Upper lobe of left lung (tissue), 6 donors: ENCODE measurements around the gene DUOXA1. TPM values are rescaled to one million over a fixed set of nuclear protein-coding genes. Genes with fewer than 3 reads are reported as not detected.

Experiments used
- ATAC-seq, 2 donors: fragments of 200-7000 bp; cut with Tn5 transposase; one replicate each; pipeline ENCODE4 v1.9.1; 2022; ENCODE audit warnings: mild to moderate bottlenecking in 2 of 2, moderate library complexity in 2 of 2; ENCODE audit not compliant: low FRiP score in 2 of 2
- DNase-seq, 2 donors: peaks; one replicate each; pipeline ENCODE4 v3.0.0-alpha.2; 2019 to 2020
- H3K27ac ChIP-seq, 4 donors: fragments of 200-600 bp; sonication (generic); one replicate each; pipeline ENCODE4 v1.5.1; 2016 to 2019
- H3K27me3 ChIP-seq, 4 donors: fragments of 200-600 bp; sonication (generic); one replicate each; pipeline ENCODE4 v1.5.1; 2017 to 2019
- H3K36me3 ChIP-seq, 4 donors: fragments of 200-600 bp; sonication (generic); one replicate each; pipeline ENCODE4 v1.5.1; 2016 to 2019
- H3K4me1 ChIP-seq, 4 donors: fragments of 200-600 bp; sonication (generic); one replicate each; pipeline ENCODE4 v1.5.1; 2018 to 2019
- H3K4me3 ChIP-seq, 4 donors: fragments of 200-600 bp; sonication (generic); one replicate each; pipeline ENCODE4 v1.5.1; 2017 to 2019; ENCODE audit warnings: mild to moderate bottlenecking in 2 of 4, moderate library complexity in 1 of 4
- H3K9me3 ChIP-seq, 4 donors: fragments of 200-600 bp; sonication (generic); one replicate each; pipeline ENCODE4 v1.5.1; 2018 to 2019
- CTCF ChIP-seq, 6 experiments: fragments of 450-650 bp in 4 of 6; fragments of 200-600 bp in 2 of 6; sonication (generic) in 2 of 6; IDR thresholded peaks; one replicate each; pipeline ENCODE4 v1.5.1; 2016 to 2019; ENCODE audit warnings: antibody characterized with exemption in 6 of 6
- EP300 ChIP-seq, 4 donors: sonication (generic); formaldehyde crosslinking; IDR thresholded peaks; one replicate each; pipeline ENCODE4 v1.5.1; 2017; ENCODE audit warnings: antibody characterized with exemption in 4 of 4, control low read depth in 2 of 4
- POLR2A ChIP-seq, 4 donors: fragments of 450-650 bp; IDR thresholded peaks; one replicate each; pipeline ENCODE4 v1.5.1; 2016 to 2017; ENCODE audit warnings: antibody characterized with exemption in 4 of 4, mild to moderate bottlenecking in 2 of 4
- POLR2AphosphoS5 ChIP-seq, 2 donors: sonication (generic); formaldehyde crosslinking; IDR thresholded peaks; one replicate each; pipeline ENCODE4 v1.5.1; 2017; ENCODE audit warnings: antibody characterized with exemption in 2 of 2
- WGBS, 2 donors: methylation state at CpG; one replicate each; pipeline ENCODE4 v1.1.5; 2017 to 2018; 5-methylcytosine and 5-hydroxymethylcytosine counted together
- total RNA-seq, 6 donors: library from RNA; depleted of rRNA in 4 of 6; stranded (reverse); fragments of >200 nt in 4 of 6; gene quantifications; one replicate each; pipeline versions ENCODE4 v1.1.0 to v1.2.1, GENCODE V29; 2016 to 2021
- donor health status: DM: no; HTN: no; CAD: no; lungs with moderate emphysema.
- donor health status: DM: no; HTN: yes; CAD: no; lungs with severe emphysema.

The DUOXA1 gene
- total RNA-seq, 6 donors from 2014 or later, result 84.2 to 530 (median 181) TPM

DNA sequence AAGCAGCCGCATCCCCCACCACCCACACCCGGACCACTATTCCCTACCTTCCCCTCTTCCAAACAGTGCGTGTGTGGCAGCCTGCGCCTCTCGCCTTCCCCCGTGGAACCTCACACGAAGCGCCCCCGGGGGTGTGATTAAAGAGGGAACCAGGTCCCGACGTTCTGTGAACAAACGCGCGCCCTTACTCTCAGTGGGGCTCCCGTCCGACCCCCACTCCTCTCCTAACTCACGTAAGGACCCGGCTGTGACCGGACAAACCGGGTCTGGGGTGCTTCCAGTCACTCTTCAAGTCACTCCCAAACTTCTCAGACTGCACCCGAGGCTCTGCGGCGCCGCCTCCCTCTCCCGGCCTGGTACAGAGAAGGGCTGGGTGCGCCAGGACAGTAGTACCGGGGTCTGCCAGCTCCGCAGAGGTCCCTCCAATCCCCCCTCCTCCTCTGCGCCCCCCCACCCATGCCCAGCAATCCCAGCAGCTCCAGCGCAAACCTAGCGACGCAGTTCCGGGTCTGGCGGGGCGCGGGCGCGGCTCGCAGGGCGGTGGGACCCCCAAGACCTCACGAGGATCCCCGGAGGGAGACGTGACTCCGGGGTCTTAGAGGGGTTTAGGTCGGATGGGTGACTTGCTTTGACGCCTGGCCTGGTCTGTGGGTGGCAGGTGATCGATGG, 574 bp downstream of the DUOXA1 start:
- ATAC-seq (peak; percentile 36 to 61), DNase-seq (peak in 1 of 2 donors; percentile 83)
- Histone ChIP-seq H3K9me3 (no peaks in the 10 kb centered on the region), H3K36me3 (no peaks in the 10 kb centered on the region), H3K27me3 (peaks cover 0 to 17% (median 4%) of the 10 kb centered on the region in 4 donors), H3K4me3 (peak overlapping the region in 3 of 4 donors; percentile 53 to 58 (median 55)), H3K27ac (peak overlapping the region; percentile 65 to 91 (median 82)), H3K4me1 (peaks cover 4 to 41% (median 15%) of the 10 kb centered on the region in 4 donors)
- 9 to 17% methylated on average over 20 to 29 of the region's 47 CpGs for WGBS, 2 donors
- no peak for TF ChIP-seq EP300 (IDR thresholded peaks at IDR 0.05)
- no peak for TF ChIP-seq CTCF (IDR thresholded peaks at IDR 0.05)
- no peak for TF ChIP-seq POLR2AphosphoS5 (IDR thresholded peaks at IDR 0.05)
- TF ChIP-seq POLR2A (IDR thresholded peaks at IDR 0.05), result no peak

GRCh38 chr15:45126535-45127158, 3.0 kb downstream of the DUOXA1 start:
- peaks cover 3 to 18% (median 5%) of the 10 kb centered on the region in 4 donors for H3K4me1 ChIP-seq
- H3K27me3 ChIP-seq, result peaks cover 0 to 16% (median 4%) of the 10 kb centered on the region in 4 donors
- no peak for TF ChIP-seq EP300 (IDR thresholded peaks at IDR 0.05)
- TF ChIP-seq POLR2AphosphoS5 (IDR thresholded peaks at IDR 0.05), result no peak
- no peak for TF ChIP-seq POLR2A (IDR thresholded peaks at IDR 0.05)
- TF ChIP-seq CTCF (IDR thresholded peaks at IDR 0.05), result peak; percentile 42 to 66 (median 54)
- DNase-seq (no peak), ATAC-seq (no peak)
- no peaks in the 10 kb centered on the region for H3K9me3 ChIP-seq
- 54 to 64% methylated on average over 2 of the region's 2 CpGs for WGBS, 2 donors
- H3K27ac ChIP-seq, result no peak overlapping the region
- H3K4me3 ChIP-seq, result no peak overlapping the region
- H3K36me3 ChIP-seq, result no peaks in the 10 kb centered on the region

DNA sequence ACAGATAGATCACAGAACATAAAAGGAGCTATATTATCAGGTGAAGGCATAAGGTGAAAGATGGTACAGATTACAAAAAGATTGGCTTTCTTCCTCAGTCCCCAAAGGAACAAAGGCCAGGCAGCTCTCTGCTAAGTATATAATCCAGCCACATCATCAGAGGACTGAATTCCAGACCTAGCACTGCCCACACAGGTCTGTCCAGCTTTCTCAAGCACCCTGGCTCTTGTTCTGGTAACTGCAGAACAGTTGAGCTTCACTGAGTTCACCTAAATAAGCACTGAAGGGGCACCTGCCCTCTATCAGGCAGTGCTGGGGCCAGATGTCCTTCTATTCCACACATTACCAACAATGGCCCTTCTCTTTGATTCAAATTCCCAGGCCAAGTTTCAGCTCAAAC, 6.3 kb downstream of the DUOXA1 start:
- Histone ChIP-seq H3K4me3 (no peak overlapping the region), H3K4me1 (peaks cover 0 to 4% (median 0%) of the 10 kb centered on the region in 4 donors), H3K27ac (no peak overlapping the region), H3K27me3 (no peaks in the 10 kb centered on the region), H3K9me3 (no peaks in the 10 kb centered on the region), H3K36me3 (peaks cover 0 to 9% (median 3%) of the 10 kb centered on the region in 4 donors)
- TF ChIP-seq POLR2AphosphoS5 (IDR thresholded peaks at IDR 0.05) (no peak), EP300 (IDR thresholded peaks at IDR 0.05) (no peak), POLR2A (IDR thresholded peaks at IDR 0.05) (no peak), CTCF (IDR thresholded peaks at IDR 0.05) (no peak)
- ATAC-seq, result peak in 1 of 2 donors; percentile 51
- DNase-seq, result peak in 1 of 2 donors; percentile 58

DNA sequence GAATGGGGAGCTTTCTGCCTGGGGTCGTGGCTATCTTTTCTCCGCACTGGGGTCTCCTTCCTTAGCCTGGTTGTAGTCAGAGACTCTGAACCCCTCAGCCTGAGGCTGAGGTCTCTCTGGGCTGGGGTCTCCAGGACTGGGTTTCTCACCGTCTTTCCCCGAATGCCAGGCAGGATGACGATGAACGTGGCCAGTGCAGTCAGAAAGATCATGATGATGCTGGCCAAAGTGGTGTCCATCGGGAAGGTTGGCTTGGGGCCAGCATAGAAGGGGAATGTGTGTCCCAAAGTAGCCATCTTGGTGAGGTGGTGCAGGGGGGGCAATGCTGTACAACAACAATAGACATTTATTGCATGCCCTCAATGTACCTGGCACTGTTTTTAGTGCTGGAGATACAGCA, 7.0 kb downstream of the DUOXA1 start:
- TF ChIP-seq EP300 (IDR thresholded peaks at IDR 0.05) (no peak), POLR2A (IDR thresholded peaks at IDR 0.05) (no peak), POLR2AphosphoS5 (IDR thresholded peaks at IDR 0.05) (no peak), CTCF (IDR thresholded peaks at IDR 0.05) (no peak)
- peaks cover 0 to 9% (median 3%) of the 10 kb centered on the region in 4 donors for H3K36me3 ChIP-seq
- no peaks in the 10 kb centered on the region for H3K9me3 ChIP-seq
- peaks cover 0 to 2% (median 1%) of the 10 kb centered on the region in 4 donors for H3K27me3 ChIP-seq
- 81 to 89% methylated on average over 5 to 7 of the region's 7 CpGs for WGBS, 2 donors
- H3K4me3 ChIP-seq, result no peak overlapping the region
- no peak for DNase-seq
- no peak overlapping the region for H3K27ac ChIP-seq
- peaks cover 3 to 4% (median 3%) of the 10 kb centered on the region in 4 donors for H3K4me1 ChIP-seq
- ATAC-seq, result no peak
